ENCODE results near the gene ARID3C.

ARID3C gene

GRCh38 chr9:34599546-34599945 is 29.3 kb downstream of the ARID3C start:
- DNase-seq (ENCODE audit: low spot score) (no peak), FAIRE-seq (no peak)

GRCh38 chr9:34594177-34594576 is 34.7 kb downstream of the ARID3C start:
- FAIRE-seq, result no peak
- no peak for DNase-seq (ENCODE audit: low spot score)

- no peak for FAIRE-seq
- DNase-seq (ENCODE audit: low spot score), result no peak
Measured at GRCh38 chr9:34592895-34593601, 35.8 kb downstream of the ARID3C start.

GRCh38 chr9:34591917-34592866 is 36.7 kb downstream of the ARID3C start:
- DNase-seq (ENCODE audit: low spot score) (no peak), FAIRE-seq (no peak)

GRCh38 chr9:34591248-34591916 is 37.5 kb downstream of the ARID3C start:
- no peak for FAIRE-seq
- peak; percentile 27 for DNase-seq (ENCODE audit: low spot score)

GRCh38 chr9:34590381-34591247 is 38.3 kb downstream of the ARID3C start:
- DNase-seq (ENCODE audit: low spot score), result no peak

GRCh38 chr9:34589636-34590380 is 39.1 kb downstream of the ARID3C start, which contains the start of gene CNTFR:
CNTFR (minus strand) TSS chr9:34589724; CDS start chr9:34568981, 20,743 bp downstream.
- no peak for FAIRE-seq
- DNase-seq (ENCODE audit: low spot score), result no peak

More at GRCh38 chr9:34590381-34591247, 38.3 kb downstream of the ARID3C start:
- no peak for FAIRE-seq

GRCh38 chr9:34588671-34589635 is 39.9 kb downstream of the ARID3C start:
- DNase-seq (ENCODE audit: low spot score) (no peak), FAIRE-seq (no peak)

- DNase-seq (ENCODE audit: low spot score) (no peak), FAIRE-seq (no peak)
Measured at GRCh38 chr9:34587271-34587670, 41.6 kb downstream of the ARID3C start.

- FAIRE-seq (no peak), DNase-seq (ENCODE audit: low spot score) (no peak)
Measured at GRCh38 chr9:34585946-34586669, 42.8 kb downstream of the ARID3C start.

GRCh38 chr9:34584970-34585369 is 43.9 kb downstream of the ARID3C start:
- FAIRE-seq (no peak), DNase-seq (ENCODE audit: low spot score) (no peak)

GRCh38 chr9:34582787-34583186 is 46.1 kb downstream of the ARID3C start:
- FAIRE-seq (no peak), DNase-seq (ENCODE audit: low spot score) (no peak)

- DNase-seq (ENCODE audit: low spot score) (no peak), FAIRE-seq (no peak)
Measured at GRCh38 chr9:34581318-34581717, 47.5 kb downstream of the ARID3C start.

GRCh38 chr9:34580358-34580757 is 48.5 kb downstream of the ARID3C start:
- FAIRE-seq (no peak), DNase-seq (ENCODE audit: low spot score) (no peak)

- DNase-seq (ENCODE audit: low spot score), result no peak
Measured at GRCh38 chr9:34579808-34580163, 49.1 kb downstream of the ARID3C start.

GRCh38 chr9:34579104-34579807 is 49.6 kb downstream of the ARID3C start:
- no peak for FAIRE-seq
- no peak for DNase-seq (ENCODE audit: low spot score)

More at GRCh38 chr9:34579808-34580163, 49.1 kb downstream of the ARID3C start:
- no peak for FAIRE-seq

- DNase-seq (ENCODE audit: low spot score), result no peak
- no peak for FAIRE-seq
Measured at GRCh38 chr9:34578241-34579103, 50.4 kb downstream of the ARID3C start.
